ENCODE measurements around the gene NELL2.
A peak's percentile ranks its signal among the peaks of the same experiment; 100 is the strongest.

NELL2 gene

GRCh38 chr12:44582521-44582920, 293.6 kb downstream of the NELL2 start:
- no peaks in the 10 kb centered on the region for H3K27me3 Mint-ChIP-seq (ENCODE audit: low read depth)
- no peak for TF ChIP-seq CTCF (IDR thresholded peaks at IDR 0.05; ENCODE audit: unreplicated experiment in 3 of 3)
- no peak overlapping the region for H3K27ac Mint-ChIP-seq
- peaks cover 7% of the 10 kb centered on the region for H3K9me3 Mint-ChIP-seq
- H3K36me3 Mint-ChIP-seq (ENCODE audit: low read depth), result no peaks in the 10 kb centered on the region
- no peaks in the 10 kb centered on the region for H3K4me1 Mint-ChIP-seq
- no peak overlapping the region for H3K4me3 Mint-ChIP-seq

GRCh38 chr12:44581642-44582242, 294.4 kb downstream of the NELL2 start:
- Mint-ChIP-seq H3K36me3 (ENCODE audit: low read depth) (no peaks in the 10 kb centered on the region), H3K4me1 (no peaks in the 10 kb centered on the region), H3K27ac (peak overlapping the region; percentile 3 to 59 (median 9)), H3K27me3 (ENCODE audit: low read depth) (no peaks in the 10 kb centered on the region), H3K4me3 (no peak overlapping the region), H3K9me3 (peaks cover 7% of the 10 kb centered on the region)
- no peak for TF ChIP-seq CTCF (IDR thresholded peaks at IDR 0.05; ENCODE audit: unreplicated experiment in 3 of 3)

- Mint-ChIP-seq H3K36me3 (ENCODE audit: low read depth) (no peaks in the 10 kb centered on the region), H3K4me3 (no peak overlapping the region), H3K27me3 (ENCODE audit: low read depth) (no peaks in the 10 kb centered on the region), H3K4me1 (no peaks in the 10 kb centered on the region), H3K9me3 (peaks cover 5% of the 10 kb centered on the region), H3K27ac (no peak overlapping the region)
- no peak for TF ChIP-seq CTCF (IDR thresholded peaks at IDR 0.05; ENCODE audit: unreplicated experiment in 3 of 3)
Measured at GRCh38 chr12:44574586-44574985, 301.5 kb downstream of the NELL2 start.

GRCh38 chr12:44573723-44574122, 302.4 kb downstream of the NELL2 start:
- Mint-ChIP-seq H3K27me3 (ENCODE audit: low read depth) (no peaks in the 10 kb centered on the region), H3K4me3 (no peak overlapping the region), H3K36me3 (ENCODE audit: low read depth) (no peaks in the 10 kb centered on the region), H3K4me1 (no peaks in the 10 kb centered on the region), H3K9me3 (peaks cover 5% of the 10 kb centered on the region), H3K27ac (no peak overlapping the region)
- no peak for TF ChIP-seq CTCF (IDR thresholded peaks at IDR 0.05; ENCODE audit: unreplicated experiment in 3 of 3)

- Mint-ChIP-seq H3K27me3 (ENCODE audit: low read depth) (no peaks in the 10 kb centered on the region), H3K4me1 (no peaks in the 10 kb centered on the region), H3K27ac (peak overlapping the region in 1 of 3 experiments; percentile 24), H3K36me3 (ENCODE audit: low read depth) (no peaks in the 10 kb centered on the region), H3K9me3 (no peaks in the 10 kb centered on the region), H3K4me3 (no peak overlapping the region)
- TF ChIP-seq CTCF (IDR thresholded peaks at IDR 0.05; ENCODE audit: unreplicated experiment in 3 of 3), result no peak
Measured at GRCh38 chr12:44571006-44571550, 305.0 kb downstream of the NELL2 start.

- no peaks in the 10 kb centered on the region for H3K9me3 Mint-ChIP-seq
- no peak overlapping the region for H3K27ac Mint-ChIP-seq
- no peak for TF ChIP-seq CTCF (IDR thresholded peaks at IDR 0.05; ENCODE audit: unreplicated experiment in 3 of 3)
- no peaks in the 10 kb centered on the region for H3K4me1 Mint-ChIP-seq
- no peak overlapping the region for H3K4me3 Mint-ChIP-seq
- no peaks in the 10 kb centered on the region for H3K36me3 Mint-ChIP-seq (ENCODE audit: low read depth)
- no peaks in the 10 kb centered on the region for H3K27me3 Mint-ChIP-seq (ENCODE audit: low read depth)
Measured at GRCh38 chr12:44570036-44570583, 306.0 kb downstream of the NELL2 start.

All from nephron (organoid).